OCI-LY3 (cell line): ENCODE measurements around the gene CDH3.

Source experiments
- CTCF ChIP-seq: fragments of 200-600, 300-600 bp; sonication (generic); IDR thresholded peaks from 2 replicates; pipeline ENCODE4 v1.5.1; 2014; ENCODE audit warnings: antibody characterized with exemption, low read length, low read depth
- EZH2phosphoT487 ChIP-seq: fragments of 200-600 bp; shearing (Covaris generic); IDR thresholded peaks from 2 replicates; pipeline ENCODE4 v1.6.1; 2018; ENCODE audit warnings: antibody characterized with exemption, mixed run types, low read depth

GRCh38 chr16:68607443-68607842 lies 37.7 kb upstream of the CDH3 start:
- TF ChIP-seq CTCF (no peak), EZH2phosphoT487 (no peak)
